ENCODE data around the gene CD300LB. TPM values are rescaled to one million over a fixed set of nuclear protein-coding genes. Genes with fewer than 3 reads are reported as not detected.

CD300LB gene
- total and polyA plus RNA-seq, 10 of the 15 experiments (the other 5 are each of a cell fraction or from before 2014, with no cell fraction given): 0.08 to 0.57 (median 0.25) TPM; not detected in 4

GRCh38 chr17:74527081-74527480 is 4.2 kb downstream of the CD300LB start (continued):
- no peak for TF ChIP-seq SKIL (IDR thresholded peaks at IDR 0.05; ENCODE audit: low read depth, poor library complexity, severe bottlenecking)
- TF ChIP-seq MXI1 (IDR thresholded peaks at IDR 0.05; ENCODE audit: low read depth, low read length): no peak
- TF ChIP-seq BCL11A (IDR thresholded peaks at IDR 0.05; ENCODE audit: low read depth, low read length): no peak
- TF ChIP-seq HDAC2 (IDR thresholded peaks at IDR 0.05): no peak
- no peak for TF ChIP-seq PML (IDR thresholded peaks at IDR 0.05; ENCODE audit: low read length)

GRCh38 chr17:74526681-74527080 is 4.6 kb downstream of the CD300LB start:
- WGBS (ENCODE audit: insufficient coverage, insufficient replicate concordance, low lambda C conversion rate, missing lambda C conversion rate): 41% methylated on average over 3 of the region's 3 CpGs
- no peak overlapping the region for H2AFZ ChIP-seq (ENCODE audit: control insufficient read depth, low read depth, low read length)
- ChIA-PET CTCF (interaction anchor here (0.7 to 2.6 kb wide), 3 partner anchors 27 to 159 kb away, joined by 3 to 10 read pairs (median 4); no protein-coding TSS in a partner anchor), RAD21 (ENCODE audit: unreplicated experiment) (interaction anchor here (1.0 to 4.7 kb wide), 5 partner anchors 11 to 147 kb away, joined by 3 to 22 read pairs (median 4); no protein-coding TSS in a partner anchor), POLR2A (interaction anchor here (1.0 kb wide), 1 partner anchor 62 kb away, joined by 3 read pairs; no protein-coding TSS in a partner anchor), SMC1A (ENCODE audit: uncharacterized antibody, unreplicated experiment) (interaction anchor here (0.7 to 7.5 kb wide), 3 partner anchors 15 to 34 kb away, joined by 4 to 45 read pairs (median 4); no protein-coding TSS in a partner anchor)
- no peaks in the 10 kb centered on the region for H3K79me2 ChIP-seq (ENCODE audit: control insufficient read depth, insufficient read depth, low read length)
- H3K9ac ChIP-seq (ENCODE audit: control insufficient read depth, insufficient read depth, low read length): no peak overlapping the region
- in situ Hi-C loops (cut with MboI) (no loop called here), intact Hi-C loops (cut with micrococcal nuclease; ENCODE audit: unreplicated experiment) (no loop called here)
- no peaks in the 10 kb centered on the region for H4K20me1 ChIP-seq (ENCODE audit: control insufficient read depth, insufficient read depth)
- no peak for DNase-seq (ENCODE audit: low read depth, low spot score)
- no peaks in the 10 kb centered on the region for H3K36me3 ChIP-seq (ENCODE audit: control insufficient read depth in 2 of 2, insufficient read depth in 2 of 2, low read length in 1 of 2)
- TF ChIP-seq GATAD2B (conservative IDR thresholded peaks at IDR 0.05; ENCODE audit: low read depth) (no peak), RBBP5 (conservative IDR thresholded peaks at IDR 0.05) (no peak), PML (IDR thresholded peaks at IDR 0.05; ENCODE audit: low read length) (no peak), NFYA (IDR thresholded peaks at IDR 0.05; ENCODE audit: borderline replicate concordance, low read depth, low read length) (no peak), MYC (IDR thresholded peaks at IDR 0.05; ENCODE audit: insufficient read depth, insufficient read length, insufficient replicate concordance, low read length, severe bottlenecking) (no peak)
- H3K4me3 ChIP-seq: no peak overlapping the region
- H3K27me3 ChIP-seq (replicated peaks in 1 of 2; ENCODE audit: control insufficient read depth in 2 of 2, insufficient read depth in 2 of 2, low read length in 1 of 2): no peaks in the 10 kb centered on the region; a peak in 1 of 4 replicates
- H3K9me3 ChIP-seq (replicated peaks; ENCODE audit: control insufficient read depth, insufficient read depth, low read length): no peaks in the 10 kb centered on the region; the same call in 2 of the 3 replicates
- no peak overlapping the region for H3K4me2 ChIP-seq (ENCODE audit: control insufficient read depth, insufficient read depth)
- H3K27ac ChIP-seq (ENCODE audit: control insufficient read depth, insufficient read depth): no peak overlapping the region
- no peak for FAIRE-seq
- peaks cover 4% of the 10 kb centered on the region for H3K4me1 ChIP-seq (ENCODE audit: control insufficient read depth, insufficient read depth, low read length)
- BruUV-seq (replicated peaks): no TSS peak
- ATAC-seq: no peak

Data from GM12878 (cell line).